Measurements from ENCODE around the gene PCSK1.

The PCSK1 gene

DNA sequence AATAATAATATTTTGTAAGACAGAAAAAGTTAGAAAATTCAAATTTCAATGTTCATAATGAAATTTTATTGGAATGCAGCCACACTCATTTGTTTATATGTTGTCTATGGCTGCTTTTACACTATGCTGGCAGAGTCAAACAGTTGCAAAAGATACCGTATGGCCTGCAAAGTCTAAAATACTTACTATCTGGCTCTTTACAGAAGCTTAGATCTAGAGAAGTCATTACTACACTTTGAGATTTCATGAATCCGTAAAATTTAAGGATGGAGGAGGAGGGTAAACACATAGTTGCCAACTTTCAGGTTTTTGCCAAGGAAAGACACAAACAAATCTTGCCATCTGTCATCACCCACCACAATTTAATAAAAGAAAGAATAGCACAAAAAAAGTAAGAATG, 25.1 kb upstream of the PCSK1 start:
- TF ChIP-seq, protein P1, sequence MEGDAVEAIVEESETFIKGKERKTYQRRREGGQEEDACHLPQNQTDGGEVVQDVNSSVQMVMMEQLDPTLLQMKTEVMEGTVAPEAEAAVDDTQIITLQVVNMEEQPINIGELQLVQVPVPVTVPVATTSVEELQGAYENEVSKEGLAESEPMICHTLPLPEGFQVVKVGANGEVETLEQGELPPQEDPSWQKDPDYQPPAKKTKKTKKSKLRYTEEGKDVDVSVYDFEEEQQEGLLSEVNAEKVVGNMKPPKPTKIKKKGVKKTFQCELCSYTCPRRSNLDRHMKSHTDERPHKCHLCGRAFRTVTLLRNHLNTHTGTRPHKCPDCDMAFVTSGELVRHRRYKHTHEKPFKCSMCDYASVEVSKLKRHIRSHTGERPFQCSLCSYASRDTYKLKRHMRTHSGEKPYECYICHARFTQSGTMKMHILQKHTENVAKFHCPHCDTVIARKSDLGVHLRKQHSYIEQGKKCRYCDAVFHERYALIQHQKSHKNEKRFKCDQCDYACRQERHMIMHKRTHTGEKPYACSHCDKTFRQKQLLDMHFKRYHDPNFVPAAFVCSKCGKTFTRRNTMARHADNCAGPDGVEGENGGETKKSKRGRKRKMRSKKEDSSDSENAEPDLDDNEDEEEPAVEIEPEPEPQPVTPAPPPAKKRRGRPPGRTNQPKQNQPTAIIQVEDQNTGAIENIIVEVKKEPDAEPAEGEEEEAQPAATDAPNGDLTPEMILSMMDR (IDR thresholded peaks at IDR 0.05; ENCODE audit: unreplicated experiment in 3 of 3), result no peak
- H3K9me3 Mint-ChIP-seq, result no peaks in the 10 kb centered on the region
- H3K27me3 Mint-ChIP-seq (ENCODE audit: low read depth), result no peaks in the 10 kb centered on the region
- no peak overlapping the region for H3K27ac Mint-ChIP-seq
- no peaks in the 10 kb centered on the region for H3K36me3 Mint-ChIP-seq (ENCODE audit: low read depth)
- H3K4me1 Mint-ChIP-seq, result no peaks in the 10 kb centered on the region
- H3K4me3 Mint-ChIP-seq, result no peak overlapping the region

DNA sequence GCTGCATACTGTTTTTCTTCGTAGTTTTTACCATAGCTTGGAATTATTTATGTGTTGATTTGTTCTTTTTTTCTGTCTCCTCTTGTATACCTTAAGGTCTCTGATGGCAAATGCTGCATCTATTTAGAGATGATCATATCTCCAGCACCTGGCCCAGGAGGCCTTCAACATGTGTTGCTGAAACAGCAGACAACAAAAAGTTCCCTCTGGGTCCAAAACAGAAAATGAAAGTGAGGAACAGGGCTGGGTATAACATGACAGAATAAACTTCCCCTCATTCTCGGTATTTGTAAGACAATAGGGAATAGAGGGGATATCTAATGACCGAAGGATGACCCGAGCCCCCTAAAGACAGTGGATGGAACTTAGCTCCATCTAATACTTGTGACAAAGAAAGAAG, 22.7 kb upstream of the PCSK1 start:
- H3K4me1 Mint-ChIP-seq, result no peaks in the 10 kb centered on the region
- no peaks in the 10 kb centered on the region for H3K27me3 Mint-ChIP-seq (ENCODE audit: low read depth)
- H3K27ac Mint-ChIP-seq, result no peak overlapping the region
- H3K36me3 Mint-ChIP-seq (ENCODE audit: low read depth), result no peaks in the 10 kb centered on the region
- no peak overlapping the region for H3K4me3 Mint-ChIP-seq
- TF ChIP-seq, protein P1 (IDR thresholded peaks at IDR 0.05; ENCODE audit: unreplicated experiment in 3 of 3), result no peak
- no peaks in the 10 kb centered on the region for H3K9me3 Mint-ChIP-seq

DNA sequence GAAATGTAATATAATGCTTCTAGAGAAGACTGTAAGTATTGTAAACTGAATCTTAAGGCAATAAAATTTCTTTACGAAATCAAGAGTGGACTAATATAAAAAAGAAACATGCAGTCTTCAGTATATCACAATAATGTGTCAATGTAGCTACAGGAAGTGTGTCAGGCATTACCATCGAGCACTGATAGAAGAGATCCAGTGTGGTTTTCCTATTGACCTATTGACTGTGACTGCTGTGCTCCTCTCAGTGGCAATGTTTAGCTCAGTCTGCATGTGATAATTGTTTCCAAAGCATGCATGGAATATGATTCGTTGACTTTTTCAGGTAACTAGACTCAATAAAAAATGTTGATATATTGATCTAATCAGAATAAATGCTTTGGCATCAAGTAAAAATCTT, 20.3 kb upstream of the PCSK1 start:
- no peaks in the 10 kb centered on the region for H3K27me3 Mint-ChIP-seq (ENCODE audit: low read depth)
- no peak overlapping the region for H3K27ac Mint-ChIP-seq
- no peak overlapping the region for H3K4me3 Mint-ChIP-seq

DNA sequence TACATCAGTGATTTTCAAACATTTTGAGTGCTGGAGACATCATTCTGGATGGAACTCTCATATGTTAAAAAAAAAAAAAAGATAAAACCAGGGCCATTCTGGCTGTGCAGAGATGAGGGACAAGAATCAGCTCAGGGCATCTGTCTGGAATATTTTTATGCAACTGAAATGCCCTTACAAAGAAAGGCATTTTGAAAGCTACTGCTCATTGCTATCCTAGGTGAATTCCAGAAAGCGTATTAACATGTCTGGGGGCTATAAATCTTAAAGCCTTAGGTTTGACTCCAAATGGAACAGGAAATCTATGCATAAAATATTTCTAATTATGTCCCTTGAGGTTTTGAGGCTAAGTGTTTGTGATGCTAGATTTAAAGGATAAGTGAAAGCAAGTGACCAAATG, 14.9 kb upstream of the PCSK1 start:
- TF ChIP-seq, protein P1 (IDR thresholded peaks at IDR 0.05; ENCODE audit: unreplicated experiment in 3 of 3), result no peak
- no peak overlapping the region for H3K27ac Mint-ChIP-seq
- H3K9me3 Mint-ChIP-seq, result no peaks in the 10 kb centered on the region
- no peaks in the 10 kb centered on the region for H3K4me1 Mint-ChIP-seq
- H3K4me3 Mint-ChIP-seq, result no peak overlapping the region
- peaks cover under 1% of the 10 kb centered on the region for H3K27me3 Mint-ChIP-seq (ENCODE audit: low read depth)
- H3K36me3 Mint-ChIP-seq (ENCODE audit: low read depth), result no peaks in the 10 kb centered on the region

More for the DNA sequence above, 20.3 kb upstream of the PCSK1 start:
- Mint-ChIP-seq H3K4me1 (no peaks in the 10 kb centered on the region), H3K9me3 (no peaks in the 10 kb centered on the region), H3K36me3 (ENCODE audit: low read depth) (no peaks in the 10 kb centered on the region)
- TF ChIP-seq, protein P1 (IDR thresholded peaks at IDR 0.05; ENCODE audit: unreplicated experiment in 3 of 3), result no peak

DNA sequence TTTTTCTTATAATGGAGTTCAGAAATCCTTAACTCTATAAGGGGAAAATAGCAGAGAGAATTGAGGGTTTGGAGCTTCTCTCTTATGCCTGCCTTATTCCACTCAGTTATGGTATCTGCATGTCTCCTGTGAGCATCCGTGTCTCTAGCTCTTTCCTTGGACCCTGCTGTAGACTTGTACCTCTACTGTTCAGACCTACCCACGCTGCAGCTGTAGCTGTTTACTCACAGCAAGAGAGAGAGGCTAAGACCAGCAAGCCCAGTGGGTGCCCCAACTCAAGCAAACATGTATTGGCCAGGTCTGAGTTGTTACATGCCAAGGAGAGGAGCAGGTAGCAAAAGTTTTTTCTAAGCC, 7.1 kb upstream of the PCSK1 start:
- no peaks in the 10 kb centered on the region for H3K9me3 Mint-ChIP-seq
- H3K4me1 Mint-ChIP-seq, result no peaks in the 10 kb centered on the region
- peaks cover 22% of the 10 kb centered on the region for H3K27me3 Mint-ChIP-seq (ENCODE audit: low read depth)
- no peak overlapping the region for H3K4me3 Mint-ChIP-seq
- no peaks in the 10 kb centered on the region for H3K36me3 Mint-ChIP-seq (ENCODE audit: low read depth)
- H3K27ac Mint-ChIP-seq, result no peak overlapping the region
- TF ChIP-seq, protein P1 (IDR thresholded peaks at IDR 0.05; ENCODE audit: unreplicated experiment in 3 of 3), result no peak

DNA sequence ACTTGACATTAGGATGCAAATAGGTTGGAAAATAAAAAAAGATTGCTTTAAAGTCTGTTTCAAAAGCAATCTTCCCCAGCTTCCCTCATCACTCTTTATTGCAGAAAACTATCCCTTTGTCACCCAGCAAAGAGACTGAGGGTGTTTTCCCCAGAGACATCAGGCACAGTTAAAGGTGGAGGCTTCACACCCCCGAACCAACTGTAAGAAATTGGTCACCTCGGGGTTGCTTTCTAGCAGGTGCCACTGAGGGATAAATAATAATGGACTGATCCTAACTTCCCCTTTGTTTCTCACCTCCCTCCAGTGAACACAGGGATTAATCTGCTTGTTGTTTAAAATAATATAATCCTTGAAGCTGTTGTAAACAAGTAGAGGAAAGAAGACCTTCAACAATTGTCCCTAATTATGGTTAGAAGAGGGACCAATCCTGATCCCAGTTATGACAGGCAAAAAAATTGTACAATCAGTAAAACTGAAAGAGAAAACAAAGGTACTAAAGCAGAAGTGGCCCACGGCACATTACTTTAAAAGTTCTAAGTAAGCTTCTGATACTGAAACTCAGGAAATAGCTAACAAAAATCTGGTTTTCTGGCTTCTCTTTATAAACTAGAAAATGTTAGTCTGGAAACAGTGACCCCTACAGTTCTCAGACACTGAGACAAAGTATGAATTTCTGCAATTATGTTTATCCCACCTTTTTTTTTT, 6.6 kb upstream of the PCSK1 start:
- Mint-ChIP-seq H3K27ac (no peak overlapping the region), H3K4me3 (no peak overlapping the region)

More for the DNA sequence above, 6.6 kb upstream of the PCSK1 start:
- Mint-ChIP-seq H3K4me1 (no peaks in the 10 kb centered on the region), H3K36me3 (ENCODE audit: low read depth) (no peaks in the 10 kb centered on the region), H3K9me3 (no peaks in the 10 kb centered on the region), H3K27me3 (ENCODE audit: low read depth) (peaks cover 23% of the 10 kb centered on the region)
- TF ChIP-seq, protein P1 (IDR thresholded peaks at IDR 0.05; ENCODE audit: unreplicated experiment in 3 of 3), result no peak
